GM12873 (cell line): Measurements from ENCODE around the gene ARSI.

Source experiments
- TF ChIP-seq, protein P1 (sequence below): IDR thresholded peaks from 2 replicates; pipeline ENCODE4 v1.5.1; 2012; ENCODE audit warnings: low read depth, mild to moderate bottlenecking, moderate library complexity, low read length, control low read depth; ENCODE audit not compliant: insufficient read depth; ENCODE audit errors: missing control alignments

Gene ARSI

DNA sequence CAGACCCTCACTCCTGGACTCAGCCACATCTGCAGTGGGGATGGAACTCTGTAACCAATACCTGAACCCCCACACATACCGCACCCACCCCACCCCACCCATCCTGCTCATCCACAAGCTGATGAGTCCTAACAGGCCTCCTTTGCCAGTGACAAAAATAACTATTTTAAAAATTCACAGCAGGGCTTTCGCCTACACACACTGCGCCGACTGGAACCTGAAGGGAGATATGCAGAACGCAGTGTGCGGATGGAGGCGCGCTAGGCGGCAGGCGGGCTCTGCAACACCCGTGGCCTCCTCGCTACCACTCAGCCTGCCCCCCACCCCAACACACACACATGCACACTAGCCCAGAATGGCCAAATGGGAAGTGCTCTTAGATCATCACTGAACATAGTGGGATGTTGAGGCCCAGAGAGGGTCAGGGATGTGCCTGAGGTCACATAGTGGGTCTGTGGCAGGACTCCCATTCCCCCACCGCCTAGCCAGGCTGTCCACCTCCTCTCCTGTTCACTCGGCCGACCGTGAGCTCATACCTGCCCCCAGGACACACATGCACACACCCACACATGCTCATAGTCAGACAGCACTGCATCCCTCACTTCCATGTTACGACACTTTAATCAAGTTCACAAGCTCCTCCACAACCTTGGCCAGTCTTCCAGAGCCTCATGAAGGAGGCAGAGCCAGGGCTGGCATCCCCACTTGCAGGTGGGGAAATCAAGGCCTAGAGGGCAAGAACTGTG lies 6.8 kb downstream of the ARSI start:
- TF ChIP-seq, protein P1, sequence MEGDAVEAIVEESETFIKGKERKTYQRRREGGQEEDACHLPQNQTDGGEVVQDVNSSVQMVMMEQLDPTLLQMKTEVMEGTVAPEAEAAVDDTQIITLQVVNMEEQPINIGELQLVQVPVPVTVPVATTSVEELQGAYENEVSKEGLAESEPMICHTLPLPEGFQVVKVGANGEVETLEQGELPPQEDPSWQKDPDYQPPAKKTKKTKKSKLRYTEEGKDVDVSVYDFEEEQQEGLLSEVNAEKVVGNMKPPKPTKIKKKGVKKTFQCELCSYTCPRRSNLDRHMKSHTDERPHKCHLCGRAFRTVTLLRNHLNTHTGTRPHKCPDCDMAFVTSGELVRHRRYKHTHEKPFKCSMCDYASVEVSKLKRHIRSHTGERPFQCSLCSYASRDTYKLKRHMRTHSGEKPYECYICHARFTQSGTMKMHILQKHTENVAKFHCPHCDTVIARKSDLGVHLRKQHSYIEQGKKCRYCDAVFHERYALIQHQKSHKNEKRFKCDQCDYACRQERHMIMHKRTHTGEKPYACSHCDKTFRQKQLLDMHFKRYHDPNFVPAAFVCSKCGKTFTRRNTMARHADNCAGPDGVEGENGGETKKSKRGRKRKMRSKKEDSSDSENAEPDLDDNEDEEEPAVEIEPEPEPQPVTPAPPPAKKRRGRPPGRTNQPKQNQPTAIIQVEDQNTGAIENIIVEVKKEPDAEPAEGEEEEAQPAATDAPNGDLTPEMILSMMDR = no peak

DNA sequence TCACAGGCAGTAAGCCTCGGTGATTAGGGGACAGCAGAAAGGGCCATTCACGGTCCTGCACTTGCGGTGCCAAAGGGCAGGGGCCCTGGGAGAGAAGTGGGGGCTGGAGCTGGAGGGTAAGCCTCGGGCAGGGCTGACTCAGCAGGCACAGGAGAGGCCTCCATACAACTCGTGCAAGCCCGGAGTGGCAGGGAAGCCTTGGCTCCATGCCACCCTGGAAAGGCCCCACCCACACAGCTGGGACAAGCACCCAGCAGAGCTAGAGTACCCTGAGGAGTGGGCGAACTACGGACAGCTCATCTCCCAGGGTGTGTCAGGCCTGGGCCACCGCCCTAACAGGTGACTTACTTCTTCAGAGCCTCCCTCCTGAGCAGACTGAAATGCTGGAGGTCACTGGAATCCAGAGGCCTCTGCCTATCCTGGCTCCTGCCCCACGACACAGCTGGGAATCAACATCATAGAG lies 7.5 kb downstream of the ARSI start:
- TF ChIP-seq, protein P1 = no peak

DNA sequence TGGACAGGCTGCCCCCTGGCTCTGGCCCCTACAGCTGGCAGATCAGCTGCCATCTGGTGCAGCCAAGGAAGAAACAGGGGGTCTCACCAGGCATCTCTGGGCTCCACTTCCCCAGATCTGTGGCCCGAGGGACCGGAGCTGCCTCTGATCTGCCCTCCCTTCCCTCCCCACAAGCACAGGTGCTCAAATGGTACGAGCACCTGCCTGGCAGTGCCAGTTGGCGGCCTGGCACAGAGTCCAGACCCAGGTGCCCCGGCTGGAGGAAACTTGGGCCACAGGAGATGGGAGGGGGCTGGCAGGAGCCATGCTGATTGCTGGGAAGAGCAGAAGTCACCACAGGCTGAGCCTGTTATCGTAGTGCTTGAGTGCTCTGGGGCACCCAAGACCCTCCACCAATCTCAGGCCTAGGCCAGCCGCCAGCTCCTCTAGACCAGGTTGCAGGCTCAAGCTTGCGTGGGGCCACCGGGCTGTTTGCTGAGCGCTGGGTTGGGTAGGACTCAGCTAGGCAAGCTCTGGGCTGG lies 8.1 kb downstream of the ARSI start:
- TF ChIP-seq, protein P1 = no peak

DNA sequence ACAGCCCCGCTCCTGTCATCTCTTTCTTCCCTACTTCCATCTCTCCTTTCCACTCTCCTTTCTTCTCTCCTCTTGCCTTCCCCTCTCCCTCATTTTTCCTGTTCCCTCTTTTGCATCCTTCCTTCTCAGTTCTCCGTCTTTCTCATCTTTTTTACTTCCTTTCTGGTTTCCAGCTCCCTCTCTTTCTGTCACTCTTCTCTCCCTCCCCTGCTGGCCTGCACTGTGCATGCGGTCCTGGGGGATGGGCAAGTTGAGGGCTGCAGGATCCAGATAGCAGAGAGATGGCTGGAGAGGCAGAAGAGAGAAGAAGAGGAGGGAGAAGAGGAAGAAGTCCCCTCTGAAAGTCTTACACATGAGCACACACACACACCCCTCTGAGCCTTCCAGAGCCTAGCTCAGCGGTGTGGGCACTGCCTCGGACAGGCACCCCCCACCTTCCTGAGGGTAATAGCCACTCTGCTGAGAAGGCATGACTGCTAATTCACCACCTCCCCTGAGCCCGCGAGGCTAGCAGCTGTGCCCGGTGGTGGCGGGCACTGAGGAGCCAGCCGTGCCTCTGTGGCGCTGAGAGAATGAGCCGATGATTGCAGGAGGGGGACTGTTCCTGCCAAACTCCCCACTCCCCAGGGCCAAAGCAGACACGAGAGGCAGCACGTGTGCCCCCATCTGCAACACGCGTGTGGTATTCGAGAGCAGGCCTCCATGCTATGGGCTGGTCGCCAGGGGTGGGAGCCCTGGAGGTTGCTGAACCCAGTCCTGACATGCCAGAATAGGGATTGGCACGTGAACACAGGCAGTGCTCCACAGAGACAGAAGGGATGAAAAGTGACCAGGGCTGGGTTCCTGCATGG lies 9.4 kb downstream of the ARSI start:
- TF ChIP-seq, protein P1 = no peak

DNA sequence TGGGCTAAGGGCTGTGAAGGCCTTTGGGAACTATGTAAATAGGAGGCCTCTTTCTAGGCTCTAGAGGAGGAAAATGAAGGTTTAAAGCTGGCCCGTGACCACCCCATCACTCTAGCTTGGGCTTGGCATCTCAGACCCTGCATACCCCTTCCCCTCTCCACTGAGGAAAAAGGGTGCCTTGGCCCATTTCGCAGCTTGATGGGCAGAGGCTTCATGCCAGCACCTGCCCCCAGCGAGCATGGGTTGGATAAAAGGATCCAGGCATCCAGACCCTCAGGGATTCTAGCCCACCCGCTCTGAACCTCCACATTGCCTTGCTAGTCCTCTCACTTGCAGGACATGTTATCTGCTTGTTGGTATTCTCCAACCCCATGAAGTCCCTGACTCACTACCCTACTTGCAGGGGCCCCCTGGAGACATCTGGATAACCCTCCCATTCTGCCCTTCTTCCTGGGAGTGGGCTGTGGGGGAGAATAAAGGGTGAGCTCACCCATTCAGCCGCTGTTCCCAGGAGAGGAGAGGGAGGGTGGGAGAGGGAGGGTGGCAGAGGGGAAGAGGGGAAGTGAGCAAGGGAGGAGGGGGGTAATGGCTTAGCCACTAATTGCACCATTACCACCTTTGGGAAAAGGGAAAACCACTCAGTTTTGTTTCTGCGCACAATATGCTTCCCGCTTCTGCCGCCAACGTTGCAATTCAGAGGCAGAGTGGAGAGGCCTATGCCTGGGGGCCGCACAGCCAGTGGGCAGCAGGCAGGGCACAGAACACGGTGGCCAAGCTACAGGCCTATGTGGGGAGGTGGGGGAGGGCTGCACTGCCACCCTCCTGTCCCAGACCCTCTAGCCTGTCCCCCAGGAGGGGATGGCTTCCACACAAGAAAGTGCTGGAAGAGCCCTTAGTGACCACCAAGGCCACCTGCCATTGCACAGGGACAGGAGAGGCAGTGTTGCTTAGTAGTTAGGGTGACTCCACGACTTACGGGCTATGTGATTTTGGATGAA lies 11.0 kb downstream of the ARSI start:
- TF ChIP-seq, protein P1 = no peak

DNA sequence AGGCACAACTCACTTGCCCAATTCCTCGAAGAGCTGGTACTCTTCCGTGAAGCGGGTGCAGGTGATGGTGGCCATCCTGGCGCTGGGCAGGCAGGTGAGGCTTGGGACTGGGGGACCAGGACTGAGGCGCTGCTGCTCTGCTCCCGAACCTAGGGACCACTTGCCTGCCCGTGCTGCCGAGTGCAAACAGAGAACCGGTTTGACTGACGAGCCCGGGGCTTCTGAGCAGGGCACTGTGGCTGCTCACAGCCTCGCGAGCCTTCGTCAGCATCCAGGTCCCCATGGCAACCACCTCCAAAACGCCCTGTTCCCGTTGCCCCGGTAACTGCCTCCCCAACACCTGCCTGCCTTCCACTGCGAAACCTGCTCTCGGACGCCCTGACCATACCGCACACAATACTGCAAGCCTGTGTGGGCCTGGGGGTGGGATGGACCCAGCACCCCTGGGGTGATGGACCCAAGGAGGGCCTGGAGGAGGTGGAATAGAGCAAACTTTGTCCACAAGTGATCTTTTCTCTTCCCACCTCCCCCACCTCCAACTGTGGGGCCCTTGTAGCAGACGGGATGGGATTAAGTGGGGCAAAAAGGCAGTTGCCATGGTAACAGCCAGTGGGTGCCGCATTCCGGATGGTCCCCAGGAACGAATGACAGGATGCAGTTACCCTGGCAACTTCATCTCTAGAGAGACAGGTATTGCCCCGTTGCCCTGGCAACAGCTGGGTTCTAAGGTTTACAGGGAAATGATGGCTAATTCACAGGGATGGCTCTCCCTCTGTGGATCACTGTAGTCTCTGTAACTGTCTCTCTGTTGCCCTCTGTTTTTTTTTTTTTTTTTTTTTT lies 12.9 kb downstream of the ARSI start, which contains the start of gene CAMK2A:
Gene CAMK2A, minus strand, starts transcription at position 223 of the 840 bp plus-strand sequence. Its CDS starts 148 bp downstream, at position 75.
- TF ChIP-seq, protein P1 = no peak
